ENCODE data around the gene KMT2E.

KMT2E gene

DNA sequence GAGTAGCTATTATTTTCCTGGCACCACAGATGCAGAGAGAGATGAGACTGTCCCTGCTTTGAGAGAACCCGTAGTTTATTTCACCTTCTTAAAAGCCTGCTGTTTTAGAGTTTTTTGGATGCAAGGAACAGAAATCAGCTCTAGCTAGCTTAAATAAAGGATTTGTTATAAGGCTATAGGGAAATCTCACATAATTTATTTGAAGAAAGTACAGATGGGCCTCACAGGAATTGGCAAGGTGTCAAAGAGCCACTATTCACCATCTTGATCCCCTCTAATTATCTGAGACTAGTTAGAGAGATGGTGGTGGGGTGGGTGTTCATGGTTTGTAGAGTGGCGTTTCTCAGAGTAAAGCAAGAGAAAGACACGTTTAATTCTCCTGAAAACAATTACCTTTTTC lies 7.3 kb downstream of the KMT2E start:
- Histone ChIP-seq H3K4me3 (ENCODE audit: low read depth, low read length) (no peak overlapping the region), H3K36me3 (no peaks in the 10 kb centered on the region), H3K27me3 (no peaks in the 10 kb centered on the region), H3K9me3 (no peaks in the 10 kb centered on the region), H3K4me1 (peaks cover 11% of the 10 kb centered on the region)
- no peak for DNase-seq
- TF ChIP-seq, protein P1, sequence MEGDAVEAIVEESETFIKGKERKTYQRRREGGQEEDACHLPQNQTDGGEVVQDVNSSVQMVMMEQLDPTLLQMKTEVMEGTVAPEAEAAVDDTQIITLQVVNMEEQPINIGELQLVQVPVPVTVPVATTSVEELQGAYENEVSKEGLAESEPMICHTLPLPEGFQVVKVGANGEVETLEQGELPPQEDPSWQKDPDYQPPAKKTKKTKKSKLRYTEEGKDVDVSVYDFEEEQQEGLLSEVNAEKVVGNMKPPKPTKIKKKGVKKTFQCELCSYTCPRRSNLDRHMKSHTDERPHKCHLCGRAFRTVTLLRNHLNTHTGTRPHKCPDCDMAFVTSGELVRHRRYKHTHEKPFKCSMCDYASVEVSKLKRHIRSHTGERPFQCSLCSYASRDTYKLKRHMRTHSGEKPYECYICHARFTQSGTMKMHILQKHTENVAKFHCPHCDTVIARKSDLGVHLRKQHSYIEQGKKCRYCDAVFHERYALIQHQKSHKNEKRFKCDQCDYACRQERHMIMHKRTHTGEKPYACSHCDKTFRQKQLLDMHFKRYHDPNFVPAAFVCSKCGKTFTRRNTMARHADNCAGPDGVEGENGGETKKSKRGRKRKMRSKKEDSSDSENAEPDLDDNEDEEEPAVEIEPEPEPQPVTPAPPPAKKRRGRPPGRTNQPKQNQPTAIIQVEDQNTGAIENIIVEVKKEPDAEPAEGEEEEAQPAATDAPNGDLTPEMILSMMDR (IDR thresholded peaks at IDR 0.05; ENCODE audit: low read depth, low read length), result no peak

DNA sequence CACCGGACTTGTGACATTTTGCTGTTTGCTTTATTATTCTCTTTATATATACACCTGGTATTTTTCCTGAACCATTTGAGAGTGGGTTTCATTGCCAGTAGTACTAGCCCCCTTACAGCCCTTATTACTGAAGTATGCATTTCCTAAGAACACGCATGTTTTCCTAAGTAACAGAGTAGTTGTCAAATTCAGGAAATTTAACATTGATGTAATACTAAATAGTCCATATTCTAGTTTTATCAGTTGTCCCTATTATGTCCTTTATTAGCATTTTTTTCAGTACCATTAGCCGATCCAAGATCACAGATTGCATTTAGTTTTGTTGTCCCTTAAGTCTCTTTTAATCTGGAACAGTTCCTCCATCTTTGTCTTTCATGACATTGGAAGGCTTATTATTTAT lies 8.0 kb downstream of the KMT2E start:
- no peaks in the 10 kb centered on the region for H3K27me3 ChIP-seq
- no peaks in the 10 kb centered on the region for H3K9me3 ChIP-seq
- DNase-seq, result no peak
- H3K4me3 ChIP-seq (ENCODE audit: low read depth, low read length), result no peak overlapping the region
- H3K4me1 ChIP-seq, result peaks cover 11% of the 10 kb centered on the region
- no peaks in the 10 kb centered on the region for H3K36me3 ChIP-seq
- TF ChIP-seq, protein P1 (IDR thresholded peaks at IDR 0.05; ENCODE audit: low read depth, low read length), result no peak

DNA sequence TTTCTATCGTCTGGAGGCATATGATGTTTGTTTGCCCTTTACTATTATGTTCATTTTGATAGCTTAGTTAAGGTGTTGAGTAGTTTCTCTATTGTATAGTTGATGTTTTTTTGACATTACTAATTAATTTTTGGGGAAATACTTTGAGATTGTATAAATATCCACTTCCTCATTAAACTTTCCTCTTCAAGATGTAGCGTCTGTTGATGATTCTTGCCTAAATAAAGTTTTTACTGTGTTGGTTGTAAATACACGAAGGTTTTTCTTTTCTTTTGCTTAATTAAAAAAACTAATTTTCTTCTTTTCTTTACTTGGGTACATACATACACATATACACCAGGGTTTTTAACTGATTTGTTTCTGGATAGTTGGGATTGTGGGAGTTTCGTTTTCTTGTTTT lies 8.5 kb downstream of the KMT2E start:
- H3K27me3 ChIP-seq, result no peaks in the 10 kb centered on the region
- DNase-seq, result no peak
- peaks cover 11% of the 10 kb centered on the region for H3K4me1 ChIP-seq
- H3K4me3 ChIP-seq (ENCODE audit: low read depth, low read length), result no peak overlapping the region
- no peaks in the 10 kb centered on the region; the same call in none of the 2 replicates for H3K36me3 ChIP-seq
- no peaks in the 10 kb centered on the region for H3K9me3 ChIP-seq
- TF ChIP-seq, protein P1 (IDR thresholded peaks at IDR 0.05; ENCODE audit: low read depth, low read length), result no peak

DNA sequence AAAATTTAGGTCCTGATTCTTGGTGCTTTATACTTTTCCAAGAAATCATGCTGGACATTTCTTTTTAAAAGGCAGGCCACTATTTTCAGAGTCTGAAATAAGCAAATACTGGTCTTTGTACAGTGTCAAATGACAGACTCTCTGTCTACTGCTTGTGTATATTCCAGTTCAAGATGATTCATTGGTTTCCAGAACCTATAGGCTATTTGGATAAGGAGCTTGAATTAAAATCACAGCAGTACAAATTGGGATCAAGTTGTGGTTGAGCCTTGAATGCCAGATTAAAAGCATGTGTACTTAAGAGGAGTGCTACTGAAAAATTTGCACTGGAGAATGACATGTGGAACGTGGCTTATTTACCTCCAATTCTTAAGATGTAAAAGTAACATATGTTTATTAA lies 10.7 kb downstream of the KMT2E start:
- H3K4me3 ChIP-seq (ENCODE audit: low read depth, low read length), result no peak overlapping the region
- no peak for DNase-seq

DNA sequence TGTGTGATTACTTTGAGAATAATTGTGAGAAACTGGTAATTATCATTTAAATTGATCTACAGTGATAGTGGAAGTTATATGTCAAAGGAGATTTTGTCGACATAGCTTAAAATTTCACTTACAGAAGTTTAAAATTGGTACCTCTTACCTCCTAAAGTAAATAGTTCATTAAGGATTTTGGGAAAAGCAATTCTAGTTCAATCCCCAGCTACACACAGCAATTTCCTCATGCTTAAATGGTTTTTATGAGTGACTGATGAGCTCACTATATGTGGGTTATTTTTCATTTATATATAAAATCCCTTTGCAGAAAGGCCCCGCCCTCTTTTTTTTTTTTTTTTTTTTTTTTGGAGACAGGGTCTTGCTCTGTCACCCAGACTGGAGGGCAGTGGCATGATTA lies 12.7 kb downstream of the KMT2E start:
- Histone ChIP-seq H3K4me3 (ENCODE audit: low read depth, low read length) (no peak overlapping the region), H3K4me1 (peaks cover 6% of the 10 kb centered on the region; the same call in 1 of the 2 replicates), H3K9me3 (no peaks in the 10 kb centered on the region), H3K27me3 (no peaks in the 10 kb centered on the region), H3K36me3 (no peaks in the 10 kb centered on the region; the same call in none of the 2 replicates)
- TF ChIP-seq, protein P1 (IDR thresholded peaks at IDR 0.05; ENCODE audit: low read depth, low read length), result no peak
- no peak for DNase-seq

More for the DNA sequence above, 10.7 kb downstream of the KMT2E start:
- TF ChIP-seq, protein P1 (IDR thresholded peaks at IDR 0.05; ENCODE audit: low read depth, low read length), result no peak
- Histone ChIP-seq H3K27me3 (no peaks in the 10 kb centered on the region), H3K4me1 (peaks cover 11% of the 10 kb centered on the region), H3K36me3 (no peaks in the 10 kb centered on the region; the same call in none of the 2 replicates), H3K9me3 (no peaks in the 10 kb centered on the region)

DNA sequence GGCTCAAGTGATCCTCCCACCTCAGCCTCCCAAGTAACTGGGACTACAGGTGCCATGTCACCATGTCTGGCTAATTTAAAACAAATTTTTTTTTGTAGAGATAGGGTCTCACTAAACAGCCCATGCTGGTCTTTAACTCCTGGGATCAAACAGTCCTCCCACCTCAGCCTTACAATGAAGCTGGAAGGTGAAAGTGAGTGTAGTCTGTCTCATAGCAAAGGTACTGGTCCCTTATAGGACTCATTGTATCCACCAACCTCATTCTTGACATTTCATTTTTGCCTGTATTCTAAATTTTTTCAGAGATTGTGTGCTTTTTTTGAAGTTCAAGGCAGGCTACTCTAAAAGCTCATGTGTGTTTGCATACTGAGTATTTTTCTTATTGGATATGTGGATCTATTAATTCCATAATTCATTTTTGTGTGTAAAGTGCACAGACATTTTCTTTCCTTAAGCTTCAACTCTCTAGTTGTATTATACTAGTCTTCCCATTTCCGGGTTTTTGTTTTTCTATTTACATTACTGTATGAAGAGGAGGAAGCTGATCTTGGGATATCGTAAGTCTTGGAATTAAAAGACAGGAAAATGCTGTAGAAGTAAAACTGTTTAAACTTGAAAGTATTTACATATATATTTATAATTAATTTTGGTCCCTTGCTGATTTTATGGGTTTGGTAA lies 13.3 kb downstream of the KMT2E start:
- H3K27me3 ChIP-seq, result no peaks in the 10 kb centered on the region
- H3K4me1 ChIP-seq, result peaks cover 6% of the 10 kb centered on the region; the same call in 1 of the 2 replicates
- DNase-seq, result no peak
- no peak overlapping the region for H3K4me3 ChIP-seq (ENCODE audit: low read depth, low read length)
- no peaks in the 10 kb centered on the region for H3K9me3 ChIP-seq
- TF ChIP-seq, protein P1 (IDR thresholded peaks at IDR 0.05; ENCODE audit: low read depth, low read length), result no peak
- H3K36me3 ChIP-seq, result no peaks in the 10 kb centered on the region; the same call in none of the 2 replicates
